Muscle layer of duodenum (tissue), 2 donors: Measurements from ENCODE around the gene FAM228A.

Source experiments
- H3K27ac ChIP-seq: one replicate; pipeline ENCODE4 v1.7.0; 2013; ENCODE audit warnings: mild to moderate bottlenecking, low read length
- H3K27me3 ChIP-seq: one replicate; pipeline ENCODE4 v1.7.0; 2013; ENCODE audit warnings: low read depth, mild to moderate bottlenecking, control low read depth, low read length
- H3K36me3 ChIP-seq, 2 donors: one replicate each; pipeline ENCODE4 v1.7.0; 2013; ENCODE audit warnings: low read length in 2 of 2, control low read depth in 1 of 2, mild to moderate bottlenecking in 1 of 2; ENCODE audit not compliant: insufficient read depth in 2 of 2, control insufficient read depth in 1 of 2
- H3K4me1 ChIP-seq, 2 donors: one replicate each; pipeline ENCODE4 v1.7.0; 2013; ENCODE audit warnings: low read length in 2 of 2, mild to moderate bottlenecking in 2 of 2, control low read depth in 1 of 2, moderate library complexity in 1 of 2; ENCODE audit not compliant: insufficient read depth in 2 of 2, control insufficient read depth in 1 of 2
- H3K4me3 ChIP-seq, 2 donors: one replicate each; pipeline ENCODE4 v1.7.0; 2013; ENCODE audit warnings: low read length in 2 of 2, low read depth in 1 of 2, mild to moderate bottlenecking in 1 of 2
- H3K9me3 ChIP-seq, 2 donors: one replicate each; pipeline ENCODE4 v1.7.0; 2013; ENCODE audit warnings: low read length in 2 of 2, control low read depth in 1 of 2, mild to moderate bottlenecking in 1 of 2; ENCODE audit not compliant: control insufficient read depth in 1 of 2
- donor health status: healthy.

FAM228A gene

DNA sequence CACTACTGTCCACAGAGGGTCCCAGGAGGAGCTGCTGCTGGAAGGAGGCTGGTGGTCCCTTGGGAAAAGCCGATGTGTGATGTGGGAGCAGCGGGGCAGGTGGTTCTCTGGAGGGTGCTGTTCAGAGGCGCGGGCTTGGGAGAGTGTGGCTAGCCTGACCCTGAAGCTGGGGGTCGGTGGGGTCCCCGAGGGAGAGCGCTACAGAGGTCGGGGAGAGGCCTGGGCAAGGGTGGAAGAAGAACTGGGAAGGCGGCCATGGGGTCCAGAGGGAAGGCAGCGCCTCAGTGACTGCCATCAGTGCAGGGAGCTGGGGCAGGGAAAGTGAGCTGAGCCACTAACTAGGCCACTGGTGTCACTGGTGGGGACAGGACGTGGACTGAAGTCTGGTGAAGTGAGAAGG lies 32.5 kb downstream of the FAM228A start:
- no peaks in the 10 kb centered on the region for H3K4me1 ChIP-seq
- no peaks in the 10 kb centered on the region for H3K9me3 ChIP-seq
- H3K27me3 ChIP-seq: no peaks in the 10 kb centered on the region
- H3K4me3 ChIP-seq: no peak overlapping the region
- H3K27ac ChIP-seq: no peak overlapping the region
- H3K36me3 ChIP-seq: peaks cover 53 to 81% of the 10 kb centered on the region in 2 donors

GRCh38 chr2:24208490-24208889 lies 33.6 kb downstream of the FAM228A start:
- Histone ChIP-seq H3K4me3 (no peak overlapping the region), H3K27ac (no peak overlapping the region), H3K27me3 (no peaks in the 10 kb centered on the region), H3K36me3 (peaks cover 59 to 80% of the 10 kb centered on the region in 2 donors), H3K4me1 (no peaks in the 10 kb centered on the region), H3K9me3 (no peaks in the 10 kb centered on the region)

GRCh38 chr2:24209389-24210105 lies 34.7 kb downstream of the FAM228A start:
- Histone ChIP-seq H3K27ac (no peak overlapping the region), H3K4me1 (no peaks in the 10 kb centered on the region), H3K27me3 (no peaks in the 10 kb centered on the region), H3K36me3 (peaks cover 49 to 71% of the 10 kb centered on the region in 2 donors), H3K4me3 (no peak overlapping the region), H3K9me3 (no peaks in the 10 kb centered on the region)

DNA sequence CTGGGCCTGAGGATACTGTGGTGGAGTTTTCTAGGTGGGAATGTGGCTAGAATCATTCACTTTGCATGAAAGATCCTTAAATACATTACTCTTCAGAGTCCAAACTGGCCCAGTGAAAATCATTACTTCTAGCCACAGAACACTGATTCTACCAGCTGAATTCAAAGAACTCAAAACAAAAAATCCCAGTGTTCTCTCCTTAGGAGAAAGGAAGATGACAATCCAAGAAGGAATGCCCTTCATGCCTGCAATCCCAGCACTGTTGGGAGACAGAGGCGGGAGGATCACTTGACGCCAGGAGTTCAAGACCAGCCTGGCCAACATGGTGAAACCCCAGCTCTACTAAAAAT lies 35.2 kb downstream of the FAM228A start:
- H3K27me3 ChIP-seq: no peaks in the 10 kb centered on the region
- no peaks in the 10 kb centered on the region for H3K9me3 ChIP-seq
- H3K4me3 ChIP-seq: no peak overlapping the region
- peaks cover 44 to 69% of the 10 kb centered on the region in 2 donors for H3K36me3 ChIP-seq
- H3K27ac ChIP-seq: no peak overlapping the region
- no peaks in the 10 kb centered on the region for H3K4me1 ChIP-seq

GRCh38 chr2:24210723-24211122 lies 35.9 kb downstream of the FAM228A start:
- H3K36me3 ChIP-seq: peaks cover 42 to 71% of the 10 kb centered on the region in 2 donors
- no peaks in the 10 kb centered on the region for H3K27me3 ChIP-seq
- no peak overlapping the region for H3K4me3 ChIP-seq
- no peak overlapping the region for H3K27ac ChIP-seq
- H3K9me3 ChIP-seq: no peaks in the 10 kb centered on the region
- no peaks in the 10 kb centered on the region for H3K4me1 ChIP-seq

- Histone ChIP-seq H3K4me1 (no peaks in the 10 kb centered on the region), H3K36me3 (peaks cover 47 to 74% of the 10 kb centered on the region in 2 donors), H3K9me3 (no peaks in the 10 kb centered on the region), H3K4me3 (no peak overlapping the region), H3K27ac (no peak overlapping the region), H3K27me3 (no peaks in the 10 kb centered on the region)
Measured at GRCh38 chr2:24211408-24211807, 36.6 kb downstream of the FAM228A start.

DNA sequence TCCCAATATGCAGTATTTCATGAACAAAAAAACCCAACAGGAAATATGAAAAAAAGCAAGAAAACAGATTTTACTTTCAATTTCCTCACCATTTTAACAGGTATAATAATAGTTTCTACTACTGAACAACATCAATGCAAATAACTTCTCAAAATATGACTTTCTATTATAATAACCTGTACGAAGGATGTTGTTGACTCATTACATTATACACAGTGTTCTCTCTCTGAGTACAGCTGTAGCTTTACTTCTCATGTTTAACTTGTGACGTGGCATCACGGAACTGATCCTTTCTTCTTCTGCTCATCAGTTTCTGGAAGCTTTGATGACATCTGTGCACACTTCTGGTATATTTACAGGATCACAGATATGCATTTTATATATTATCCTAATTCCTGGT lies 40.0 kb downstream of the FAM228A start:
- no peak overlapping the region for H3K27ac ChIP-seq
- H3K9me3 ChIP-seq: no peaks in the 10 kb centered on the region
- peaks cover 49 to 68% of the 10 kb centered on the region in 2 donors for H3K36me3 ChIP-seq
- H3K4me1 ChIP-seq: no peaks in the 10 kb centered on the region
- H3K27me3 ChIP-seq: no peaks in the 10 kb centered on the region
- no peak overlapping the region for H3K4me3 ChIP-seq

DNA sequence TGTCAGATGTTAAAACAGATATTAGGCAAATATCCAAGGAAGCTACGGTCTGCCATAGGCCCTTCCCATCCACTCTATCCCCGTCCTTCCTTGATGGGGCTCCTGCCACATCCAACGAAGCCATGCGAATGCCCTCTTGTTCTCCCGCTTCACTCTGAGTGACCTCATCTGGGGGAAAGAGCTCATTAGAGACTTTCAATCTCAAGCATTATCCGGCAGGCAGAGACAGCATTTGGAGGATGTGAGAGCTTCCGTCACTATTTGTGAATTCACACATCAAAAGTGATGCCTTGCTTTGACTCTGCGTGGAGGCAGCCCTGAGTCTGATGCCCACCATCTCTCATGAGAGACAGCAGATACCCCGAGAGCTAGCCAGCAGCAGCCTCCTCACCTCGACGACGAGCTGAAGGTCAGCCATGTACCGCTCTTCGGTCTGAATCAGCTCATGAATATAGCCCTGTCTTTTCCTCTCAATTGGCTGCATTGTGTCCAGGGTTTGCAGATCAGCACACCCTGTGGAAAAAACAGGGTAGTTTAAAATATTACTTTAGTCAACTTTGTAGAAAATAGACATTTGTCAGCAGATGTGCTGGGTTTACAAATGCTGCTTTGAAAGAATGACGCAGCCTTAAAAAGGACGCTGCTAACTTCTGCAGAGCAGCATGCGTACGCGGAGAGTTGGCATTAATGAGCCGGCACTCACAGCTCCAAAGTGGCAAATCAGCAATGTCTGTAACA lies 45.9 kb downstream of the FAM228A start:
- Histone ChIP-seq H3K4me1 (no peaks in the 10 kb centered on the region), H3K36me3 (peaks cover 34 to 47% of the 10 kb centered on the region in 2 donors), H3K4me3 (no peak overlapping the region), H3K9me3 (no peaks in the 10 kb centered on the region), H3K27me3 (no peaks in the 10 kb centered on the region), H3K27ac (no peak overlapping the region)

GRCh38 chr2:24221343-24222050 lies 46.6 kb downstream of the FAM228A start:
- H3K27me3 ChIP-seq: no peaks in the 10 kb centered on the region
- no peaks in the 10 kb centered on the region for H3K9me3 ChIP-seq
- H3K36me3 ChIP-seq: peaks cover 29 to 45% of the 10 kb centered on the region in 2 donors
- H3K4me1 ChIP-seq: no peaks in the 10 kb centered on the region
- no peak overlapping the region for H3K27ac ChIP-seq
- H3K4me3 ChIP-seq: no peak overlapping the region

DNA sequence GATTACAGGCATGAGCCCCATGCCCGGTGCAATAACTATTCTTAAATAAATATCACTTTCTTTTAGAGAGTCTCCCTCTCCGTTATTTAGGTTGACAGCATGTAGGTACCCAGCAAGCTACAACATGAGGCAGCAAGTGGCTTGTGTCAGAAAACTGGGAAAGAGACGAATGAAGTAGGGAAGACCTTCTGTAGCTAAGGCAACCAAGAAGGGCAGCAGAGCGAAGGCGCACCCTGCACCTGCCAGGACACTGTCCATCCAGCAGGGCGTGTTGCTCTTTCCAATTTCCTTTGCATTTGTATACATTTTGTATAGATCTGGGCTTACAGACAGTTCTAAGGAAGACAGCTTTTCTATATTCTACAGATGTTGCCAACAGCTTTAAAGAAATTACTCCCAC lies 48.1 kb downstream of the FAM228A start:
- no peak overlapping the region for H3K27ac ChIP-seq
- no peaks in the 10 kb centered on the region for H3K27me3 ChIP-seq
- no peak overlapping the region for H3K4me3 ChIP-seq
- peaks cover 25 to 37% of the 10 kb centered on the region in 2 donors for H3K36me3 ChIP-seq
- no peaks in the 10 kb centered on the region for H3K4me1 ChIP-seq
- H3K9me3 ChIP-seq: no peaks in the 10 kb centered on the region

DNA sequence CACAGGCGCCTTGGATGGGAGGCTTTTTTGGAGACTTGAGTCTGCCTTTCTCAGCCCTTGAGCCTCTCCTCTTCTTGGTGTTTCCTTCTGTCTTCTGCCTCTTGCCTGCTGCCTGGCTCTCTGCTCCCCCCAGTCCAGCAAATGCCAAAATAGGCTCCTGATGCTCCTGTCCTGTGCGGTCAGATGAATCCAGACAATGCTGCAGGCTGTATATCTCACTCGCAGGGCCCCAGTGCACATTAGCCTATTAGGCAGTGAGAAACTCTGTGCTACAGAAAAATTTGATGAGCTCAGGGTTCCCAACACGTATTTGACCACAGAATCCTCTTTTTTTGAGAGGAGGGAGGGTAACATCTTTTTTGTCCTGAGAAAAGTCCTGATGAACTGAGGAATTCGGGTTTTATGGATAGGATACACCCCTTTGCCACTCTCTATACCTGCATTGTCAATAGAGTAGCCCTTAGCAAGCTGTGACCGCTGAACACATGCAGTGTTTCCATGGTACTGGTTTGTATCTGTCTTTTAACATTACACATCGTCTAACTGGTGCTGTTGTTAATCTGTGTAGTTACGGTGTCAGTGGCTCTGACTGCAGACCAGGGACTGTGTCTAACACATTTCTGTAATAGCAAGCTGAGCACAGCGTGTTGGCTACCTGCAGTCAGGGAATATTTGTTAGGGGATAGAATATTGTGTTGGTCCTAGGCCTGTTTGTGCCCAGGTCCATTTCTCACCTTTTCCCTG lies 50.8 kb downstream of the FAM228A start:
- Histone ChIP-seq H3K27me3 (no peaks in the 10 kb centered on the region), H3K36me3 (peaks cover 5 to 12% of the 10 kb centered on the region in 2 donors), H3K9me3 (no peaks in the 10 kb centered on the region), H3K4me3 (no peak overlapping the region), H3K27ac (no peak overlapping the region), H3K4me1 (no peaks in the 10 kb centered on the region)
